ENCODE measurements around the gene NINJ1. TPM values are rescaled to one million over a fixed set of nuclear protein-coding genes. Genes with fewer than 3 reads are reported as not detected.

The NINJ1 gene
- polyA plus RNA-seq, 1 experiment, result 53.9 TPM

DNA sequence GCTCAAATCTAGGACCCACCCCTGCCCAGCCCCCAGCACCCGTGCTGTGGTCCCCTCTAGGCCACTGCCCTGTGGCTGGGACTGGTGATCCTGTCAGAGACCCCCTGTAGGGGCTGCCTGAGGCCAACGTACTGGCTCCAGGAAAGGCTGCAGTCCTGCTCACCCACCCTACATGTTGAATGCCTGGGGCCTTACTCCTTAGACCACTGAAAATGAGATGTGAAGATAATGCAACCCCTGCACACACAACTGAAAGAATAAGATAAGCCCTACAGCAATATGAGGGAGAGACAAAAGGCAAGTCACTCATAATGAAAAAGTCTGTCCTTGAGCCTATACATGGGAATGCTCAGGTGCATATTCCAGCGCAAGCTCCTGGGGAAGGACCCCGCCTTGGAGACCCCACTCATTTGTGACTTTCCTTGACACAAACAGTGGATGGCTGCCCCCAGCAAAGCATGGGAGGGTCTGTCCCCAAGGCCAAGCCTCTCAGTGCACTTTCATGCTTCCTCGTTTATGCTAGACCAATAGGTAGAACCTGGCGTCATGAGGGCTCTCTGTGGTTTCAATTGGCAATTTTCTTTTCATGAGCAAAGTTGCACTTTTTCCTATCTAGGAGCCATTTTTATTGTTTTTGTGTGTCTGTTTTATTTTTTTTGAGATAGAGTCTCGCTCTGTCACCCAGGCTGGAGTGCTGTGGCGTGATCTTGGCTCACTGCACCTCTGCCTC, 37.4 kb upstream of the NINJ1 start:
- no peak for DNase-seq (ENCODE audit: low read depth)
- Histone ChIP-seq H3K4me3 (ENCODE audit: low read depth, low read length) (no peak overlapping the region), H3K36me3 (ENCODE audit: control insufficient read depth, insufficient read depth, low read length) (no peaks in the 10 kb centered on the region), H3K27me3 (ENCODE audit: control insufficient read depth, insufficient read depth, low read length) (peaks cover 4% of the 10 kb centered on the region)
- no peak for TF ChIP-seq CTCF (IDR thresholded peaks at IDR 0.05; ENCODE audit: insufficient read depth, low read depth, low read length)
- ChIA-PET POLR2A (no interaction called here), CTCF (interaction anchor here (1.6 kb wide), 1 partner anchor 17 kb away, joined by 3 read pairs; no protein-coding TSS in a partner anchor)

GRCh38 chr9:93170571-93170970, 36.5 kb upstream of the NINJ1 start:
- peaks cover 4% of the 10 kb centered on the region for H3K27me3 ChIP-seq (ENCODE audit: control insufficient read depth, insufficient read depth, low read length)
- ChIA-PET POLR2A (no interaction called here), CTCF (interaction anchor here (1.1 to 1.6 kb wide), 3 partner anchors 10 to 132 kb away, joined by 3 to 6 read pairs (median 3); no protein-coding TSS in a partner anchor)
- TF ChIP-seq CTCF (IDR thresholded peaks at IDR 0.05; ENCODE audit: insufficient read depth, low read depth, low read length), result no peak
- no peak for DNase-seq (ENCODE audit: low read depth)
- H3K36me3 ChIP-seq (ENCODE audit: control insufficient read depth, insufficient read depth, low read length), result no peaks in the 10 kb centered on the region
- H3K4me3 ChIP-seq (ENCODE audit: low read depth, low read length), result no peak overlapping the region

- Histone ChIP-seq H3K27me3 (ENCODE audit: control insufficient read depth, insufficient read depth, low read length) (peaks cover 4% of the 10 kb centered on the region), H3K4me3 (ENCODE audit: low read depth, low read length) (no peak overlapping the region), H3K36me3 (ENCODE audit: control insufficient read depth, insufficient read depth, low read length) (no peaks in the 10 kb centered on the region)
- DNase-seq (ENCODE audit: low read depth), result no peak
- CTCF ChIA-PET, result interaction anchor here (1.1 to 1.6 kb wide), 2 partner anchors 9 to 133 kb away, joined by 3 to 6 read pairs; no protein-coding TSS in a partner anchor
- TF ChIP-seq CTCF (IDR thresholded peaks at IDR 0.05; ENCODE audit: insufficient read depth, low read depth, low read length), result no peak
- POLR2A ChIA-PET, result no interaction called here
These were observed 35.4 kb upstream of the NINJ1 start for GRCh38 chr9:93169444-93169843.

- TF ChIP-seq CTCF (IDR thresholded peaks at IDR 0.05; ENCODE audit: insufficient read depth, low read depth, low read length), result no peak
- ChIA-PET CTCF (no interaction called here), POLR2A (no interaction called here)
- no peaks in the 10 kb centered on the region for H3K36me3 ChIP-seq (ENCODE audit: control insufficient read depth, insufficient read depth, low read length)
- no peak overlapping the region for H3K4me3 ChIP-seq (ENCODE audit: low read depth, low read length)
- peaks cover 4% of the 10 kb centered on the region for H3K27me3 ChIP-seq (ENCODE audit: control insufficient read depth, insufficient read depth, low read length)
- no peak for DNase-seq (ENCODE audit: low read depth)
These were observed 34.5 kb upstream of the NINJ1 start for GRCh38 chr9:93168581-93168980.

GRCh38 chr9:93167838-93168237, 33.8 kb upstream of the NINJ1 start:
- no peak for DNase-seq (ENCODE audit: low read depth)
- Histone ChIP-seq H3K4me3 (ENCODE audit: low read depth, low read length) (no peak overlapping the region), H3K27me3 (ENCODE audit: control insufficient read depth, insufficient read depth, low read length) (peaks cover 4% of the 10 kb centered on the region), H3K36me3 (ENCODE audit: control insufficient read depth, insufficient read depth, low read length) (no peaks in the 10 kb centered on the region)
- CTCF ChIA-PET, result interaction anchor here (1.3 kb wide), 1 partner anchor 144 kb away, joined by 4 read pairs; no protein-coding TSS in a partner anchor
- POLR2A ChIA-PET, result no interaction called here
- TF ChIP-seq CTCF (IDR thresholded peaks at IDR 0.05; ENCODE audit: insufficient read depth, low read depth, low read length), result no peak
